Epithelial cell of proximal tubule (primary cell): ENCODE data around the gene DYNC1I1. TPM values are rescaled to one million over a fixed set of nuclear protein-coding genes. Genes with fewer than 3 reads are reported as not detected.

Experiments
- DNase-seq: peaks from one replicate; pipeline ENCODE4 v3.0.0-alpha.2; 2011; ENCODE audit warnings: low read depth
- H3K4me3 ChIP-seq: 2 replicates; pipeline ENCODE4 v1.5.1; 2011; ENCODE audit warnings: low read depth, mild to moderate bottlenecking, low read length
- total RNA-seq: library from RNA; depleted of rRNA; stranded (reverse); fragments of >200 nt; gene quantifications from 2 replicates; pipeline ENCODE4 v1.2.3, GENCODE V29; 2015
- TF ChIP-seq, protein P1 (sequence below): conservative IDR thresholded peaks from 2 replicates; pipeline ENCODE4 v1.5.1; 2012; ENCODE audit warnings: low read depth, mild to moderate bottlenecking, low read length

The DYNC1I1 gene
- total RNA-seq, 1 donor from 2014 or later: 0.06 TPM

- peak overlapping the region; percentile 66 for H3K4me3 ChIP-seq
- TF ChIP-seq, protein P1, sequence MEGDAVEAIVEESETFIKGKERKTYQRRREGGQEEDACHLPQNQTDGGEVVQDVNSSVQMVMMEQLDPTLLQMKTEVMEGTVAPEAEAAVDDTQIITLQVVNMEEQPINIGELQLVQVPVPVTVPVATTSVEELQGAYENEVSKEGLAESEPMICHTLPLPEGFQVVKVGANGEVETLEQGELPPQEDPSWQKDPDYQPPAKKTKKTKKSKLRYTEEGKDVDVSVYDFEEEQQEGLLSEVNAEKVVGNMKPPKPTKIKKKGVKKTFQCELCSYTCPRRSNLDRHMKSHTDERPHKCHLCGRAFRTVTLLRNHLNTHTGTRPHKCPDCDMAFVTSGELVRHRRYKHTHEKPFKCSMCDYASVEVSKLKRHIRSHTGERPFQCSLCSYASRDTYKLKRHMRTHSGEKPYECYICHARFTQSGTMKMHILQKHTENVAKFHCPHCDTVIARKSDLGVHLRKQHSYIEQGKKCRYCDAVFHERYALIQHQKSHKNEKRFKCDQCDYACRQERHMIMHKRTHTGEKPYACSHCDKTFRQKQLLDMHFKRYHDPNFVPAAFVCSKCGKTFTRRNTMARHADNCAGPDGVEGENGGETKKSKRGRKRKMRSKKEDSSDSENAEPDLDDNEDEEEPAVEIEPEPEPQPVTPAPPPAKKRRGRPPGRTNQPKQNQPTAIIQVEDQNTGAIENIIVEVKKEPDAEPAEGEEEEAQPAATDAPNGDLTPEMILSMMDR: no peak
- DNase-seq: no peak
Observed at GRCh38 chr7:95772771-95773581, 622 bp downstream of the DYNC1I1 start.

GRCh38 chr7:95776561-95777185 lies 4.3 kb downstream of the DYNC1I1 start:
- TF ChIP-seq, protein P1: no peak
- no peak for DNase-seq
- H3K4me3 ChIP-seq: no peak overlapping the region

- TF ChIP-seq, protein P1: no peak
- no peak overlapping the region for H3K4me3 ChIP-seq
- DNase-seq: no peak
Observed at GRCh38 chr7:95777269-95777668, 4.9 kb downstream of the DYNC1I1 start.

DNA sequence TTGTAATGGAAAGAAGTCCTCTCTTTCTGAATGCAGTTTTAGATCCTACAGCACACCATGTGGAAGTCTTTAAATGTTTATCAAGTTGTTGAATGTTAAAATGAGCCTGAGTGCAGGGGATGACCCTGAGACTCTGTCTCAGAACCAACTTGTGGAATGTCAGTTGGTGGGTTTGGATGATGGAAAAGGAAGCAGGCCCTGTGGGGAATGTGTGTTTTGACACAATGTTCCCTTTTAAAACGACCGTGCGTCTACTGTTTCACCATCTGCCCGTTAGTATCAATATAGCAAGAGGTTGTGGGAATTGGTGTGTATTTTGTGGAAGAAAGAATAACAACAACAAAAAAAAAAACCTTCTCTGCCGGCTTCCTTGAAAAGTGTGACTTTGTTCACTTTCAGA lies 8.3 kb downstream of the DYNC1I1 start:
- no peak overlapping the region for H3K4me3 ChIP-seq
- TF ChIP-seq, protein P1: no peak
- no peak for DNase-seq

DNA sequence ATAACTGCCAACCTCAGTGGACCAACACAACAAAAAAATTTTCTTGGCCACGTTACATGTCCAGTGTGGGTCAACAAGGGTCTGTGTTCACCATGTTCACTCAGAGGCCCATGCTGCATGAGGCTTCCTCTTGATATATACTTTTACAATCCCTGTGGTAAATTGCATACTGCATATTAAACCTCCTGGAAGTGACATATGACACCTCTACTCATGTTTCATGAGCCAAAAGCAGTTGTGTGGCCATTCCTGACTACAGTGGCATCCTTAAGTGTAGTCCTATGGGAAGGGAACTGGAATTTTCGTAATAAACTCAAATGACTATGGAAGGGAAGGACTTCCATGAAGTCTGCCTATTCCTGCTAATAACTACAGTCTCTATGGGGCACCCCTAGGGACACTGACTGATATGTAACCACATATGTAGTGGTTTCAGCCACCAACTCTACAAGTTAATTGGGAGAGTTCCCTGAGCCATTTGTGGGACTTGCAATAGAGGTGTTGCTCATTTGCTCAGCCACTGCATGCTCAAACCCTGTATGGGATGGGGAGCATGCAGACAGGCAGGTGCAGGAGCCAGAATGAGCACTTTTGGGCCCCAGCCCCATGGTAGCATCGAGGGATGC lies 9.7 kb downstream of the DYNC1I1 start:
- TF ChIP-seq, protein P1: no peak
- DNase-seq: no peak
- H3K4me3 ChIP-seq: no peak overlapping the region

GRCh38 chr7:95784796-95785195 lies 12.4 kb downstream of the DYNC1I1 start:
- no peak for DNase-seq
- TF ChIP-seq, protein P1: no peak
- no peak overlapping the region for H3K4me3 ChIP-seq
